ENCODE measurements around the gene SPSB2.

DNA sequence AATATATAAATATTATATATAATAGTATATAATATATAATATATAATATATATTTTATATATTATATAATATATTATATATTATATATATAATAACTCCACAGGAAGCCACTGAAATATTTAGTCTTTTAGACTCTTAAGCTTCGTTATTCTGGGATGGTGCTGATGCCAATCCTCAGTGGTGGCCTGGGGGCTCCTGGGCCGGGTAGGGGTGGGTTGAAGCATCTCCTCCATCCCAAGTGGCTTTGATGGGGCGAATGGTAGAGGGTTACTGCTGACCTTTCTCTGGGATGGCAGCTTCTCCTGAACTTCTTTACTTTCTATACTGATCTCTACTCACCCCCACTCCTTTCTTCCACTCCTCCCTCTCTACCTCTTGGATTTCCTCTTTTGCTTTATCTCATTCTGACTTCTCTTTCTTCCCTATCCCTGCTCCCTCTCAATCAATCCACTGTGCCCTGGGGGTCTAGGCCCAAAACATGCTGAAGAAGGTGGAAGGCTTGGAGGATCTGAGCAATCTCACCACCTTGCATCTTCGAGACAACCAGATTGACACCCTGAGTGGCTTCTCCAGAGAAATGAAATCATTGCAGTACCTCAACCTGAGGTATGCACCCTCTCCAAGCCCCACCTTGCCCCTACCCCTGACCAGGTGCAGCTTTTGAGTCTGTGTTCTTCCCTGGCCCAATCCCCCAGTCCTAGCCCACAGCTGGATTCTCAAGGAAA is 36.5 kb upstream of the SPSB2 start:
- TF ChIP-seq CTCF (conservative IDR thresholded peaks at IDR 0.05) (no peak), ZFX (IDR thresholded peaks at IDR 0.05) (no peak)

Measured in C4-2B (cell line).